Gastroesophageal sphincter (tissue), 4 donors: Measurements from ENCODE around the gene CHRNA7. TPM values are rescaled to one million over a fixed set of nuclear protein-coding genes. Genes with fewer than 3 reads are reported as not detected.

Source experiments
- ATAC-seq: fragments of 150-250 bp; one replicate; pipeline ENCODE4 v1.9.1; 2016; ENCODE audit warnings: mild to moderate bottlenecking, moderate library complexity
- H3K27ac ChIP-seq, 4 donors: fragments of 200-600 bp; sonication (generic) in 3 of 4; 1 replicate in 3 of 4; 2 replicates in 1 of 4; pipeline ENCODE4 v1.5.1; 2016 to 2019
- H3K27me3 ChIP-seq: fragments of 200-600 bp; sonication (generic); one replicate; pipeline ENCODE4 v1.5.1; 2019
- H3K36me3 ChIP-seq, 2 donors: fragments of 200-600 bp; sonication (generic); one replicate each; pipeline ENCODE4 v1.5.1; 2019; ENCODE audit warnings: control low read depth in 1 of 2
- H3K4me1 ChIP-seq, 3 donors: fragments of 200-600 bp; sonication (generic); 1 replicate in 2 of 3; 2 replicates in 1 of 3; pipeline ENCODE4 v1.5.1; 2016 to 2019; ENCODE audit warnings: control low read depth in 2 of 3
- H3K4me3 ChIP-seq, 2 donors: fragments of 200-600 bp; sonication (generic); one replicate each; pipeline ENCODE4 v1.5.1; 2019; ENCODE audit warnings: mild to moderate bottlenecking in 1 of 2, moderate library complexity in 1 of 2
- H3K9me3 ChIP-seq, 3 donors: fragments of 200-600 bp; sonication (generic); one replicate each; pipeline ENCODE4 v1.5.1; 2017 to 2019; ENCODE audit warnings: control low read depth in 2 of 3
- EP300 ChIP-seq: sonication (generic); formaldehyde crosslinking; IDR thresholded peaks from one replicate; pipeline ENCODE4 v1.6.1; 2017; ENCODE audit warnings: antibody characterized with exemption, mild to moderate bottlenecking
- POLR2A ChIP-seq, 2 donors: fragments of 450-650 bp; IDR thresholded peaks; one replicate each; pipeline ENCODE4 v1.6.1; 2017; ENCODE audit warnings: antibody characterized with exemption in 2 of 2, mild to moderate bottlenecking in 2 of 2, moderate library complexity in 1 of 2
- POLR2AphosphoS5 ChIP-seq: sonication (generic); formaldehyde crosslinking; IDR thresholded peaks from one replicate; pipeline ENCODE4 v1.6.1; 2017; ENCODE audit warnings: antibody characterized with exemption
- WGBS, 2 donors: methylation state at CpG; one replicate each; pipeline ENCODE4 v1.1.5; 2018; ENCODE audit warnings: low coverage in 1 of 2; 5-methylcytosine and 5-hydroxymethylcytosine counted together
- total RNA-seq, 4 donors: library from RNA; depleted of rRNA; stranded (reverse); fragments of >200 nt; gene quantifications; one replicate each; pipeline ENCODE4 v1.1.0, GENCODE V29; 2016
- TF ChIP-seq, protein P1 (sequence below), 4 experiments: fragments of 200-600 bp in 2 of 4; fragments of 450-650 bp in 2 of 4; sonication (generic) in 1 of 4; IDR thresholded peaks; one replicate each; pipeline ENCODE4 v1.5.1; 2017 to 2019; ENCODE audit warnings: antibody characterized with exemption in 4 of 4, mild to moderate bottlenecking in 2 of 4, moderate library complexity in 2 of 4

CHRNA7 gene
- total RNA-seq, 4 donors from 2014 or later = 0.13 to 2.5 (median 1.0) TPM

DNA sequence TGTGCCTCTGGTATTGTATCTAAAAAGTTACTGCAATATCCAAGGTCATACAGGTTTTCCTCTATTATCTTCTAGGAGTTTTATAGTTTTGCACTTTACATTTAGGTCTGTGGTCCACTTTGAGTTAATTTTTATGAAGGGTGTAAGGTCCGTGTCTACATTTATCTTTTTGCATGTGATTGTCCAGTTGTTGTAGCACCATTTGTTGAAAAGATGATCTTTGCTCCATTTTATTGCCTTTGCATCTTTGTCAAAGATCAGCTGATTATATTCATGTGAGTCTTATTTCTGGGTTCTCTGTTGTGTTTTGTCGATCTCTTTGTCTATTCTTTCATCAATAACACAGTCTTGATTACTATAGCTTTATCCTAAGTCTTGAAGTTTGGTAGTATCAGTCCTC lies 6.7 kb downstream of the CHRNA7 start:
- H3K4me3 ChIP-seq = no peak overlapping the region
- H3K27ac ChIP-seq = no peak overlapping the region
- WGBS, 2 donors = 70 to 85% methylated on average over 2 of the region's 2 CpGs
- H3K27me3 ChIP-seq = peaks cover 12% of the 10 kb centered on the region
- ATAC-seq = no peak
- H3K4me1 ChIP-seq = no peaks in the 10 kb centered on the region
- no peaks in the 10 kb centered on the region for H3K36me3 ChIP-seq
- TF ChIP-seq, protein P1, sequence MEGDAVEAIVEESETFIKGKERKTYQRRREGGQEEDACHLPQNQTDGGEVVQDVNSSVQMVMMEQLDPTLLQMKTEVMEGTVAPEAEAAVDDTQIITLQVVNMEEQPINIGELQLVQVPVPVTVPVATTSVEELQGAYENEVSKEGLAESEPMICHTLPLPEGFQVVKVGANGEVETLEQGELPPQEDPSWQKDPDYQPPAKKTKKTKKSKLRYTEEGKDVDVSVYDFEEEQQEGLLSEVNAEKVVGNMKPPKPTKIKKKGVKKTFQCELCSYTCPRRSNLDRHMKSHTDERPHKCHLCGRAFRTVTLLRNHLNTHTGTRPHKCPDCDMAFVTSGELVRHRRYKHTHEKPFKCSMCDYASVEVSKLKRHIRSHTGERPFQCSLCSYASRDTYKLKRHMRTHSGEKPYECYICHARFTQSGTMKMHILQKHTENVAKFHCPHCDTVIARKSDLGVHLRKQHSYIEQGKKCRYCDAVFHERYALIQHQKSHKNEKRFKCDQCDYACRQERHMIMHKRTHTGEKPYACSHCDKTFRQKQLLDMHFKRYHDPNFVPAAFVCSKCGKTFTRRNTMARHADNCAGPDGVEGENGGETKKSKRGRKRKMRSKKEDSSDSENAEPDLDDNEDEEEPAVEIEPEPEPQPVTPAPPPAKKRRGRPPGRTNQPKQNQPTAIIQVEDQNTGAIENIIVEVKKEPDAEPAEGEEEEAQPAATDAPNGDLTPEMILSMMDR (IDR thresholded peaks at IDR 0.05) = no peak
- TF ChIP-seq EP300 = no peak
- no peak for TF ChIP-seq POLR2A (IDR thresholded peaks at IDR 0.05)
- no peak for TF ChIP-seq POLR2AphosphoS5
- no peaks in the 10 kb centered on the region for H3K9me3 ChIP-seq

DNA sequence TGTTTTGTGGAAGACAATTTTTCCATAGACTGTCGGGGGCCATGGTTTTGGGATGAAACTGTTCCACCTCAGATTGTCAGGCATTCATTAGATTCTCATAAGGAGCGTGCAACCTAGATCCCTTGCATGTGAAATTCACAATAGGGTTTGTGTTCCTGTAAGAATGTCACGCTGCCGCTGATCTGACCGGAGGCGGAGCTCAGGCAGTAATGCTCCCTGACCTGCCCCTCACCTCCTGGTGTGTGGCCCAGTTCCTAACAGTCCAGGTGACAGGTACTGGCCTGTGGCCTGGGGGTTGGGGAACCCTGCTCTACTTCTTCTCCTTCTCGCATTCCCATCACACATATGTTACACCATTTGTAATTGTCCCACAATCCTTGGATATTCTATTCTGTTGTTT lies 11.0 kb downstream of the CHRNA7 start:
- TF ChIP-seq EP300 (no peak), POLR2A (IDR thresholded peaks at IDR 0.05) (no peak), POLR2AphosphoS5 (no peak)
- TF ChIP-seq, protein P1 (IDR thresholded peaks at IDR 0.05) = no peak
- Histone ChIP-seq H3K4me1 (no peaks in the 10 kb centered on the region), H3K4me3 (no peak overlapping the region), H3K9me3 (no peaks in the 10 kb centered on the region), H3K36me3 (no peaks in the 10 kb centered on the region), H3K27me3 (no peaks in the 10 kb centered on the region), H3K27ac (no peak overlapping the region)
- 74% methylated on average over 7 of the region's 7 CpGs; no CpG with 5 or more reads in 1 of the 2 donors for WGBS, 2 donors
- ATAC-seq = no peak

DNA sequence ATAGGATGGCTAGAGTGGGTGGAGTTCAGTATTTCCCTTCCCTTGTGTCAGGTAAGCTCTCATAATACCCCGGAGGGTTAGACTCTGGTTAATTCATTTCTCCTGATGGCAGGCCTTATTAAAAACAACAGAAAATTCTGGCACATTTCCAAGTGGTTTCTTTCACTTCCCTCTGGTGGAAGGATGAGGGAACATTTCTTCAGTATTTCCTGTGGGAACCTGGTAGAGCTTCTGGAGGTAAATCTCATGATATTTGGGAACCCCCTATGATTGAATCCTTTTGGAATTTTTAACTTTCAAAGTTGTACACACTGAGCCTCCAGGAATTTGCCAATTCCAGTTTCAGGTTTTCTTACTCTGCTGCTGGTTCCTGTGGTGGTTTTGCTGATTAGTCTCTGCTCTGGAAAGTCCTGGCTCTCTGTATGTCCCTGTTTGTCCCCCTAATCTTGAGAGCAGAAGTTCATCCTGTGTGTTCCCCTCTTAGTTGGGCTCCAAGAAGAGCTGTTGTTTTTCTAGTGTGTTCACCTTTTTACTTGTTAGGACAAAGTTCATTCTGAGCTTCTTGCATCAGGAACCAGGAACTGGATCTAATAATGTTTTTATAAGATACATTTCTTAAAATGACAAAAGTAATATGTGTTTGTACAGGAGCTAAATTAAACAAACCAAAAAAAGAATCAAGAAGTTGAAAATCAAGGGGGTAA lies 12.1 kb downstream of the CHRNA7 start:
- Histone ChIP-seq H3K4me3 (no peak overlapping the region), H3K27me3 (no peaks in the 10 kb centered on the region), H3K27ac (no peak overlapping the region), H3K36me3 (no peaks in the 10 kb centered on the region), H3K9me3 (no peaks in the 10 kb centered on the region), H3K4me1 (no peaks in the 10 kb centered on the region)
- TF ChIP-seq, protein P1 (IDR thresholded peaks at IDR 0.05) = peak in 2 of 4 experiments; percentile 33 to 35
- no peak for TF ChIP-seq POLR2A (IDR thresholded peaks at IDR 0.05)
- ATAC-seq = no peak
- WGBS, 2 donors = 8 to 21% methylated on average over 1 of the region's 1 CpG

DNA sequence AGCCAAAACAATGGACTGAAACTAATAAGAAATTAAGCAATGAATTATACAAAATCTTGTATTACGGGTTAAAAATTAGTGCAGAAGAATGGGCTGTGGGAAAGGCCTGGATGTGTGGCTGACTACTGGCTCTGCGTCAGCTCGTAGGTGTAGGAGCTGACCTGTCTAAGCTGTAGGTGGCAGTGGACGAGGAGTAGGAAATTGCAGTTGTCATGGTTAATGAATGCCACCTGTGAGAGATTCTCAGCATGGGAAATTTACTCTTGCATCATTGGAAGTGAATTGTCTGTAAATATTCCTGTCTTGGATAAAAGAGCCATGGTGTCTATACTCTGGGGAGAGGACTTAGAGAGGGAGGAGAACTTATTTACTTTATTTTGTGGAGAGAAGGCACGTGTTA lies 23.4 kb downstream of the CHRNA7 start:
- TF ChIP-seq POLR2A (IDR thresholded peaks at IDR 0.05) (no peak), POLR2AphosphoS5 (no peak), EP300 (no peak)
- TF ChIP-seq, protein P1 (IDR thresholded peaks at IDR 0.05) = no peak
- ATAC-seq = no peak
- WGBS, 2 donors = 32 to 39% methylated on average over 5 of the region's 5 CpGs
- no peaks in the 10 kb centered on the region for H3K36me3 ChIP-seq
- peaks cover 0 to 4% (median 0%) of the 10 kb centered on the region in 3 donors for H3K9me3 ChIP-seq
- no peak overlapping the region for H3K4me3 ChIP-seq
- H3K27ac ChIP-seq = no peak overlapping the region
- no peaks in the 10 kb centered on the region for H3K4me1 ChIP-seq
- no peaks in the 10 kb centered on the region for H3K27me3 ChIP-seq

DNA sequence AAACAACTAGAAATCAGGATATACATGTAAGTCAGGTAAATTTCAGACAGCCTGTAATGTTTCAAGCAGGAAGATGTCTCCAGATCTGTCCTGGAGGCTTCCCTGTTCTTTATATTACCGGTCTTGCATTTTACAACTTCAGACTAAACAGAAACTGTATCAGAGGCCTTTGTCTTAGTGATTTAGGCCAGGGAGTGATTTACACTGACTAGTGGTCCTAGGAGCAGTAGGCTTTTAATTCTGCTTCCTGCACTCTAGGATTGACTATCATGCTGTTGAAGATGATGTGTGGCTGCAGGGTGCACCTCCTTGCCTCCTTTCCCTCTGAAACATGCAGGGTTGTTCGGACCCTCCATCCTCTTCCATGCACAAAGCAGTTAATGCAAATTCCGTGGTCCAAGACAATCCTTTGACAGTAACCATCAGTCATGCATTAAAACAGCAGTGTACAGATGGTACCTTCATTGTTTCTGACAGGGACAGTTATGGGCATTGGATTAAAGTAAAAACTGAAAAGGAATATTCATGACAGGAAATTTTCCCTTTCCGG lies 27.6 kb downstream of the CHRNA7 start:
- Histone ChIP-seq H3K27ac (no peak overlapping the region), H3K4me1 (no peaks in the 10 kb centered on the region), H3K4me3 (no peak overlapping the region), H3K27me3 (no peaks in the 10 kb centered on the region), H3K36me3 (no peaks in the 10 kb centered on the region), H3K9me3 (no peaks in the 10 kb centered on the region)
- 43 to 52% methylated on average over 3 to 4 of the region's 4 CpGs for WGBS, 2 donors
- ATAC-seq = no peak
- TF ChIP-seq, protein P1 (IDR thresholded peaks at IDR 0.05) = no peak
- TF ChIP-seq POLR2A (IDR thresholded peaks at IDR 0.05) (no peak), EP300 (no peak), POLR2AphosphoS5 (no peak)
